HG03558 (cell line): ENCODE measurements around the gene LRRC36.
A peak's percentile ranks its signal among the peaks of the same experiment; 100 is the strongest.

Experiments used
- ATAC-seq: cut with Tn5 transposase; IDR thresholded peaks from one replicate; pipeline ENCODE4 v1.9.1; 2021; ENCODE audit warnings: moderate number of reproducible peaks; ENCODE audit not compliant: unreplicated experiment; ENCODE audit errors: extremely low read depth

The LRRC36 gene

GRCh38 chr16:67326472-67327309 lies at the start of gene LRRC36, which contains the start of gene KCTD19:
Gene LRRC36 (plus strand): TSS chr16:67326815. CDS start chr16:67326863, 48 bp downstream.
Gene KCTD19 (minus strand): TSS chr16:67326741. CDS start chr16:67326707, 34 bp downstream.
- ATAC-seq = no peak

- no peak for ATAC-seq
These were observed 49.2 kb upstream of the LRRC36 start for GRCh38 chr16:67277294-67277998.

- no peak for ATAC-seq
These were observed 48.4 kb upstream of the LRRC36 start for GRCh38 chr16:67277999-67278772.

- ATAC-seq = no peak
These were observed 47.8 kb upstream of the LRRC36 start for GRCh38 chr16:67278773-67279295.

GRCh38 chr16:67279296-67280089 lies 47.1 kb upstream of the LRRC36 start, which contains the start of gene PLEKHG4:
Gene PLEKHG4 (plus strand): TSS chr16:67279532. CDS start chr16:67280045, 513 bp downstream.
- ATAC-seq = peak; percentile 43

GRCh38 chr16:67280090-67281015 lies 46.3 kb upstream of the LRRC36 start:
- no peak for ATAC-seq

- ATAC-seq = no peak
These were observed 44.8 kb upstream of the LRRC36 start for GRCh38 chr16:67281536-67282446.

GRCh38 chr16:67282447-67282805 lies 44.2 kb upstream of the LRRC36 start:
- no peak for ATAC-seq

- no peak for ATAC-seq
These were observed 43.4 kb upstream of the LRRC36 start for GRCh38 chr16:67283039-67283825.

- ATAC-seq = no peak
These were observed 42.6 kb upstream of the LRRC36 start for GRCh38 chr16:67283826-67284555.

GRCh38 chr16:67284699-67285646 lies 41.6 kb upstream of the LRRC36 start:
- ATAC-seq = no peak

GRCh38 chr16:67286441-67287235 lies 40.0 kb upstream of the LRRC36 start:
- no peak for ATAC-seq

GRCh38 chr16:67287960-67288359 lies 38.7 kb upstream of the LRRC36 start:
- ATAC-seq = no peak

- ATAC-seq = no peak
These were observed 35.2 kb upstream of the LRRC36 start for GRCh38 chr16:67291461-67291860.
